ENCODE results near the gene TBCK.
"Not testable (repeated sequence)": the region's sequence is repeated elsewhere in the genome, so short reads cannot be mapped to it uniquely, and the experiment has no call there.

Gene TBCK

DNA sequence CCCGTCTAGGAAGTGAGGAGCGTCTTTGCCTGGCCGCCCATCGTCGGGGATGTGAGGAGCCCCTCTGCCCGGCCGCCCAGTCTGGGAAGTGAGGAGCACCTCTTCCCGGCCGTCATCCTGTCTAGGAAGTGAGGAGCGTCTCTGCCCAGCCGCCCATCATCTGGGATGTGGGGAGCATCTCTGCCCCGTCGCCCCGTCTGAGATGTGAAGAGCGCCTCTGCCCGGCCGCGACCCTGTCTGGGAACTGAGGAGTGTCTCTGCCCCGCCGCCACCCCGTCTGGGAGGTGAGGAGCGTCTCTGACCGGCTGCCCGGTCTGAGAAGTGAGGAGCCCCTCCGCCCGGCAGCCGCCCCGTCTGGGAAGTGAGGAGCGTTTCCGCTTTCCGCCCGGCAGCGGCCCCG lies 5.2 kb upstream of the TBCK start:
- DNase-seq (ENCODE audit: low read depth), result not testable (repeated sequence)

DNA sequence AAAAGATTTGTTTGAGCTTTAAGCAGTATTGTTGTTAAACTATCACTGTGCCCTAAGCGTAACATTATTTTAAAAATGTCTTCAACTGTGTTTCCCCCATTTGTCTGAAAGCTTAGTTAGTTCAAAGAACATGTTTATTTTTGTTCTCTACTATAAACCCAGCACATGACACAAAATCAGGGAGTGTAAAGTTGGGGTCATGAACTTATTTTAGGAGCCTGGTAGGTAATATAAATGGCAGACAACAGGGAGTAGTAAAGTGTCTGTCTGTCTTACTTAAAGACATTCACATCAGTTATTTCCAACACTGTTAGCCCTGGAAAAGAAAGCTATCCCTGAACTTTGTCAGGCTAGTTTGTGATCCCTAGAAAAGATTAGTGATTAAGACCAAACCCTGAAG lies 4.2 kb upstream of the TBCK start:
- no peak for DNase-seq (ENCODE audit: low read depth)

DNA sequence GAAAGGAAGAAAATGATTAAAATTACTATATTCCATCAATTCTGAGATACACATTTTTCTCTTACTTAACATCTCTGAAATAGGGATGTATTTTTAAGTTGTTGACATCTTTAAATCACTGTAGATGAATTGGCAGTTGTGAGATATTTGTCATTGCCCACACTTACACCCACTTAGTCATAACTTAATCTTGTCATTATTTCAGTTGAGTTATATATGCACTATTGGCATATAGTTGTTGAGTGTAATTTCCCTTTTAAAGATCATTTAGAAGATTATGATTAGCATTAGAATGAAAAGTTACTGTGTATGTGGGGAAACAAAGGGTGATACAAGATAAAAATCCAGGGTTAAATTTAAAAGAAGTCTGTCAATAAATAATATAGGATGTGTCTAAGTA lies 2.5 kb upstream of the TBCK start:
- no peak for DNase-seq (ENCODE audit: low read depth)

GRCh38 chr4:106317815-106318214 lies 1.8 kb upstream of the TBCK start:
- no peak for DNase-seq (ENCODE audit: low read depth)

- DNase-seq (ENCODE audit: low read depth), result no peak
These were observed 882 bp upstream of the TBCK start for GRCh38 chr4:106316773-106317409.

DNA sequence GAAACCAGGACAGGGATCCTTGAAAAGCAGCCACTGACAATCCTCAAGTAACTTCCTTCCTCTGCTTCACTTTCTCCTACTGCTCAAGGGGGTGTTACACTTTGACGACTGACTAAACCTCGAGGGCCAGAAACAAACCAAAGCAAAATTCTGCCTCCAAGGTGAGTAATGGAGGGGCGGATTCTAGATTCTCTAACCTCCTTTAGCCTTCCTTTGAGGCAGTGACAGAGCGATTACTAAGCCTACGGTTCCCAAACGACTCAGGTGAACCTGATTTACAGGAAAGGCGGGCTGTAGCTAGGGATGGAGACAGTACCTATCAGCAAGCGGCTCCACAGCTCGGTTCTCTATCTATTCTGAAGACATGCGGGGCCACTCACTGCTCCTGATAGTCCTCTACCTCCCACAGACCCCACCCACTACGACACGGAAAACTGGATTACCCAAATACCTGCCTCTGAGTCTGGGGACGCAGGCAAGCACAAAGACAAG lies 487 bp downstream of the TBCK start:
- DNase-seq (ENCODE audit: low read depth), result no peak

- no peak for DNase-seq (ENCODE audit: low read depth)
These were observed 1.0 kb downstream of the TBCK start for GRCh38 chr4:106314960-106315359.

- no peak for DNase-seq (ENCODE audit: low read depth)
These were observed 2.9 kb downstream of the TBCK start for GRCh38 chr4:106312997-106313522.

GRCh38 chr4:106312377-106312776 lies 3.6 kb downstream of the TBCK start:
- DNase-seq (ENCODE audit: low read depth), result no peak

DNA sequence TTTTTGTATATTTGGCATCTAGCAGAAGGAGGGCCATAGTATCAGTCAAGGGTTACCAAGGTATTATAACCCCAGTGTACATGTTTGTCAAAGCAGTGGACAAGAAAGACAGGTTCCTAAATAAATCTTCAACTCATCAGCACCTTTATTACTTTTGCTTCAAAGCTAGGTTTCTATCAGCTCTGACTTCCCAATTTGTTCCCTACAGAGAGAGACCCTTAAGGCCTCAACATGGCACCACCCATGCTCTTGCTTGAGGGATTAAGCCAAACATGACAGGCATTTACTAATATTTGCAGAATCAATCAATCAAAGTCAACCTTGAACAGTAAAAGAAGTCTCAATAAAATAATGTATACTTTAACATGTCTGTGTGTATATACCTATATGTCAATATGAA lies 9.4 kb downstream of the TBCK start:
- no peak for DNase-seq (ENCODE audit: low read depth)

DNA sequence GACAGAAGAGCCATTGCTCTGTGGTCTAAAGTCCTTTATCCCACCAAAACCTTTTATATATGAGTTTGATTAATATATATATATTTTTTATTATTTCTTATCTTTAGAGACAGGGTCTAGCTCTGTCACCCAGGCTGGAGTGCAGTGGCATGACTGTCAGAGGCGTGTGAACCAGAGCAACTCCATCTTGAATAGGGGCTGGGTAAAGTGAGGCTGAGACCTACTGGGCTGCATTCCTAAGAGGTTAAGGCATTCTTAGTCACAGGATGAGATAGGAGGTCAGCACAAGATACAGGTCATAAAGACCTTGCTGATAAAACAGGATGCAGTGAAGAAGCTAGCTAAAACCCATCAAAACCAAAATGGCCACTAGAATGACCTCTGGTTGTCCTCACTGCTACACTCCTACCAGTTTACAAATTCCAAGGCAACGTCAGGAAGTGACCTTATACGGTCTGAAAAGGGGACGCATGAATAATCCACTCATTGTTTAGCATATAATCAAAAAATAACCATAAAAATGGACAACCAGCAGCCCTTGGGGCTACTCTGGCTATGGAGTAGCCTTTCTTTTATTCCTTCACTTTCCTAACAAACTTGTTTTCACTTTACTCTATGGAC lies 10.5 kb downstream of the TBCK start:
- no peak for DNase-seq (ENCODE audit: low read depth)

- no peak for DNase-seq (ENCODE audit: low read depth)
These were observed 11.4 kb downstream of the TBCK start for GRCh38 chr4:106304632-106305031.

GRCh38 chr4:106303548-106304281 lies 12.3 kb downstream of the TBCK start:
- no peak for DNase-seq (ENCODE audit: low read depth)

- no peak for DNase-seq (ENCODE audit: low read depth)
These were observed 14.0 kb downstream of the TBCK start for GRCh38 chr4:106302062-106302438.

GRCh38 chr4:106301393-106302061 lies 14.5 kb downstream of the TBCK start:
- DNase-seq (ENCODE audit: low read depth), result no peak

DNA sequence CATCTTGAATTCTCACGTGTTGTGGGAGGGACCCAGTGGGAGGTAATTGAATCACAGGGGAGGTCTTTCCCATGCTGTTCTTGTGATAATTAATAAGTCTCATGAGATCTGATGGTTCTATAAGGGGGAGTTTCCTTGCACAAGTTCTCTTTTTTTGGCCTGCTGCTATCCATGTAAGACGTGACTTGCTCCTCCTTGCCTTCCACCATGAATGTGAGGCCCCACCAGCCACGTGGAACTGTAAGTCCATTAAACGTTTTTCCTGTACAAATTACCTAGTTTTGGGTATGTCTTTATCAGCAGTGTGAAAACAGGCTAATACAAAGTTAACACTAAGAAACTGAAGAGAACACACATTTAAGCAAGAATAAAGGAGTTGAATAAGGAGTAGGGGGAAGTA lies 16.0 kb downstream of the TBCK start:
- no peak for DNase-seq (ENCODE audit: low read depth)

DNA sequence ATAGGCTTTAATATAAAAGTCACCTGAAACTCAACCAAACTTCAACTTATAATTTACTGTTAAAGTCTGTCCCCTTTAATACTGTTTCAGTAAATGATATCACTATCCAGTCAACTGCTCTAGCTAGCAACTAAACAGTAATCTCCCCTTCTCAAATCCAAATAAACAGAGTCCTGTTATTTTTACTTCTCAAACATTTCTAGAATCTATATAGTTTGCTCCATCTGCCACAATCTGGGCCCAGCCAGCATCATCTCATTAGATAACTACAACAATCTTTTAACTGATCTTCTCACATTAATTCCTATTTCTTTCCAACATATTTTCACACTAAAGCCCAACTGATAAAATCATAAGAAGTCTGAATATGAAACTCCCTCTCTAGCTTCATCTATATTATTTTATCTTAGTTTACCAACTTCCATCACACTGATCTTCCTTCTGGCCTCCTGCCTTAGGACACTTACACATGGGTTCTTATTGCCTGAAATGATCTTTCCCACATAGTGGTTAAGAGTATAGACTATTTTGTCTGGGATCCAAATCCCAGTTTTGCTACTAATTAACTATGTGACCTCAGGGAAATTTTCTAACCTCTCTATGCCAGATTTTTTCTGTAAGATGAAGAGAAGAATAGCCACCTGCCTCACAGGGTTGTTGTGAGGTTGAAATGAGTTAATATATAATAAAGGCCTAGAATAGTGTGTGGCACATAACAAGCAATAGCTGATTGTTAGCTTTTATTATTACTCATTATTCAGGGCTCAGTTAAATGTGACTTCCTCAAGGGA lies 18.6 kb downstream of the TBCK start:
- no peak for DNase-seq (ENCODE audit: low read depth)

DNA sequence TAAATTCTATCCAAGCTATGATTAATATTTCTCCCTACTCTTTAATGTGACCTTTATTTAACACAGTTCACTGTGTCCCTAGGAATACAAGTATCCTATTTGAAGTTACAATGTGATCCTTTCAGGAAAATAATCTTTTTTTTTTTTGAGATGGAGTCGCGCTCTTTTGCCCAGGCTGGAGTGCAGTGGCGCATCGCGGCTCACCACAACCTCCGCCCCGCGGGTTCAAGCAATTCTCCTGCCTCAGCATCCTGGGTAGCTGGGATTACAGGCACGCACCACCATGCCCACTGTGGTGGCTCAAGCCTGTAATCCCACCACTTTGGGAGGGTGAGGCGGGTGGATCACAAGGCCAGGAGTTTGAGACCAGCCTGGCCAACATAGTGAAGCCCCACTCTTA lies 21.9 kb downstream of the TBCK start:
- no peak for DNase-seq (ENCODE audit: low read depth)

GRCh38 chr4:106291678-106292077 lies 24.3 kb downstream of the TBCK start:
- DNase-seq (ENCODE audit: low read depth), result no peak

DNA sequence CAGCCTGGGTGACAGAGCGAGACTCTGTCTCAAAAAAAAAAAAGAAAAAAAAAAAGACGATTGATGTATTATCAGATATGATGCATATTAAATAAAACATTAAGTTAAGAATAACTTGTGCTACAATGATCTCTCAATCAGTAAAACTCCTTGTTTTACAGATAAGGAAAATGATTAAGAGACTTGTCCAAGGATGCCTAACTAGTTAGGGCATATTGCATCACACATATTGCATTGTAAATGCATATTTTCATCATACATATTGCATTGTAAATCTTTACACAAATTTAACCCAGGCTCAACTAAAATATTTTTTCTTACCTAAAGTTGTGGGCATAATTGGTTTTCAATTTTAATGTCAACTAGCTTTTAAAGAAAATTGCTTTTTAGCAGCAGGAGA lies 26.3 kb downstream of the TBCK start:
- DNase-seq (ENCODE audit: low read depth), result no peak

GRCh38 chr4:106287353-106287969 lies 28.5 kb downstream of the TBCK start:
- no peak for DNase-seq (ENCODE audit: low read depth)

All from stimulated activated CD8-positive, alpha-beta memory T cell treated with anti-CD3 and anti-CD28 coated beads, Interleukin-4, amount 100 ng/mL, for 24 hours (primary cell).